ENCODE results near the gene BCO1. TPM values are rescaled to one million over a fixed set of nuclear protein-coding genes. Genes with fewer than 3 reads are reported as not detected.

BCO1 gene
- total RNA-seq, 2 experiments from 2014 or later: not detected

DNA sequence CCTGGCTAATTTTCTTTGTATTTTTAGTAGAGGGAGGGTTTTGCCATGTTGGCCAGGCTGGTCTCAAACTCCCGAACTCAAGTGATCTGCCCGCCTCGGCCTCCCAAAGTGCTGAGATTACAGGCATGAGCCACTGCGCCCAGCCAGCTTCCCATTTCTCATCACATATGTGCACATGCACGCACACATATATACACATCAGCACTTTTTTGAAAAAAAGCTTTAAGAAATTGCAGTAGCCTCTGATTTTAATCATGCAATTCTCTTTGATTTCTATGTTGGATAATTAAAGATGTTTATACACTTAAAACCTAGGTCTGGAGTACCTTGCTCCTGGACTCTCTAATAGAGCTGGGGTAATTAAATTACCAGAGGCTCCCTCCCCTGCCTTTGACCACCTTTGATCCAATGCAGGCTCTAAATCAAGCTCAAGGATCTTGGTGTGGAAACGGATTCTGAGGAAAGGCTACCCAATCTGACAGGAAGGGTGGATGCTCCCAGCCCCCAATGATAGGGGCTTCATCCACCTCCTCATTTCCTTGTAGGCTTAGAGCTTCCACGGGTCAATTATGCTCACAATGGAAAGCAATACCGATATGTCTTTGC lies 46.6 kb downstream of the BCO1 start:
- Mint-ChIP-seq H3K36me3 (ENCODE audit: low read depth) (no peaks in the 10 kb centered on the region), H3K27ac (no peak overlapping the region), H3K9me3 (no peaks in the 10 kb centered on the region), H3K4me1 (ENCODE audit: low read depth) (no peaks in the 10 kb centered on the region), H3K27me3 (peaks cover 2% of the 10 kb centered on the region), H3K4me3 (no peak overlapping the region)
- no peak for DNase-seq
- intact Hi-C loops (cut with micrococcal nuclease): no loop called here
- TF ChIP-seq, protein P1, sequence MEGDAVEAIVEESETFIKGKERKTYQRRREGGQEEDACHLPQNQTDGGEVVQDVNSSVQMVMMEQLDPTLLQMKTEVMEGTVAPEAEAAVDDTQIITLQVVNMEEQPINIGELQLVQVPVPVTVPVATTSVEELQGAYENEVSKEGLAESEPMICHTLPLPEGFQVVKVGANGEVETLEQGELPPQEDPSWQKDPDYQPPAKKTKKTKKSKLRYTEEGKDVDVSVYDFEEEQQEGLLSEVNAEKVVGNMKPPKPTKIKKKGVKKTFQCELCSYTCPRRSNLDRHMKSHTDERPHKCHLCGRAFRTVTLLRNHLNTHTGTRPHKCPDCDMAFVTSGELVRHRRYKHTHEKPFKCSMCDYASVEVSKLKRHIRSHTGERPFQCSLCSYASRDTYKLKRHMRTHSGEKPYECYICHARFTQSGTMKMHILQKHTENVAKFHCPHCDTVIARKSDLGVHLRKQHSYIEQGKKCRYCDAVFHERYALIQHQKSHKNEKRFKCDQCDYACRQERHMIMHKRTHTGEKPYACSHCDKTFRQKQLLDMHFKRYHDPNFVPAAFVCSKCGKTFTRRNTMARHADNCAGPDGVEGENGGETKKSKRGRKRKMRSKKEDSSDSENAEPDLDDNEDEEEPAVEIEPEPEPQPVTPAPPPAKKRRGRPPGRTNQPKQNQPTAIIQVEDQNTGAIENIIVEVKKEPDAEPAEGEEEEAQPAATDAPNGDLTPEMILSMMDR (IDR thresholded peaks at IDR 0.05): no peak
- CTCF ChIA-PET: interaction anchor here (1.5 kb wide), 1 partner anchor 24 kb away, joined by 6 read pairs; no protein-coding TSS in a partner anchor
- POLR2A ChIA-PET: no interaction called here
- ATAC-seq: no peak

DNA sequence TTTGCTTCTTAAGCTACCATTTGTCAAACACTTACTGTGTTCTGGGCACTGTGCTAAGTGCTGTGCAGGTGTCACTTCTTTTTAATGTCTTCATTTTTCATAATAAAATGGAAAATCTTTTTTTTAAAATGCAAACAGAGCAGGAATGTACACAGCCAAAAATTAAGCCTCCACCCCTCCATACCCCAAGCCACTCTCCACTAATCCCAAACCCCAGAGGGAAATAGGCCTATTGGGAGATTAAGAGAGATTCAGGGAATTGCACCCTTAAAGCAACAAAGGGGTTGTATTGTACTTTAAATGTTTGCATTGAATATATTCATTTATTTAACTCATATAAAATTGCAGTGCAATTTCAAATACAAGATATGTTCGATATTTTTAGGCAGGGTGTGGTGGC lies 47.7 kb downstream of the BCO1 start:
- ATAC-seq: no peak
- CTCF ChIA-PET: no interaction called here
- TF ChIP-seq, protein P1 (IDR thresholded peaks at IDR 0.05): no peak

DNA sequence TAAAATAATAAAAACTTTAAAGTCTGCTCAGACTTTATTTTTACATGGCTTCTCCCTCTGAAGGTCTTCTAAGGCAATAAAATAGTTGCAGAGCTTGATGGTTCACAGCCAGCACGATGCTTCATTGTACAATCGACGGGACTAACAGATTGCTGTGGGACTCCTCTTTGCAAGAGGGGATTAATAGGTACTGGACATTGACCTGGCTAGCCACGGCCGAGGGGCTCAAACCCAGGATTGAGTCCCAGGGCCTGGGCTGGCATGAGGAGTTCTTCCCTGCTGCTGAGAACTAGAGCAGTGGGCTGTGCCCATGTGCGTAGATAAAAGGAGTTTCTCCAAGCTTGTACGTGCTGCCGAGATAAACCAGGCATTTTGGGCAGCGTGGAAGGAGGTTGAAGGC lies 52.6 kb downstream of the BCO1 start:
- Mint-ChIP-seq H3K36me3 (ENCODE audit: low read depth) (no peaks in the 10 kb centered on the region), H3K4me1 (ENCODE audit: low read depth) (no peaks in the 10 kb centered on the region), H3K27ac (no peak overlapping the region), H3K9me3 (no peaks in the 10 kb centered on the region), H3K4me3 (no peak overlapping the region), H3K27me3 (peaks cover 20% of the 10 kb centered on the region)
- CTCF ChIA-PET: interaction anchor here (1.0 kb wide), 1 partner anchor 79 kb away, joined by 3 read pairs; no protein-coding TSS in a partner anchor
- DNase-seq: no peak
- ATAC-seq: no peak
- POLR2A ChIA-PET: no interaction called here
- TF ChIP-seq, protein P1 (IDR thresholded peaks at IDR 0.05): no peak
- intact Hi-C loops (cut with micrococcal nuclease): no loop called here

More for the DNA sequence above, 47.7 kb downstream of the BCO1 start:
- H3K27ac Mint-ChIP-seq: no peak overlapping the region
- no peak for DNase-seq
- no peak overlapping the region for H3K4me3 Mint-ChIP-seq
- POLR2A ChIA-PET: no interaction called here
- H3K36me3 Mint-ChIP-seq (ENCODE audit: low read depth): no peaks in the 10 kb centered on the region
- no peaks in the 10 kb centered on the region for H3K9me3 Mint-ChIP-seq
- H3K4me1 Mint-ChIP-seq (ENCODE audit: low read depth): no peaks in the 10 kb centered on the region
- peaks cover 2% of the 10 kb centered on the region for H3K27me3 Mint-ChIP-seq
- intact Hi-C loops (cut with micrococcal nuclease): no loop called here

DNA sequence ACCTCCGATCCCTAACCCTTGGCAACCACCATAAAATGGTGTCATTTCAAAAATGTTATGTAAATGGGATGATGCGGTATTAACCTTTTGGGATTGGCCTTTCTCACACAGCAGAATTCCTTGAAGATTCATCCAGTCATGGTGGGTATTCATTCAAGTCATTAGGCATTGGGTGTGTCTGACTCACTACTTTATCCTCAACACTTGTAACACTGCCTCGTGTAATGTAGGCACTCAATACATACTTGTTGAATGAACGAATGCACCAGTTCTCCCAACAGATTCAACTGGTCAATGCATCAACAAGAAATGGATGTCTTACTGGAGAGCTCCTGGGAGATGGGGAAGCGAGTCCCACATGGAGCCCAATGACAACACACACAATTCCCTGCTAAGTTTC lies 54.4 kb downstream of the BCO1 start:
- no peak for ATAC-seq
- CTCF ChIA-PET: interaction anchor here (0.6 kb wide), 1 partner anchor 273 kb away, joined by 3 read pairs; no protein-coding TSS in a partner anchor
- TF ChIP-seq, protein P1 (IDR thresholded peaks at IDR 0.05): no peak

DNA sequence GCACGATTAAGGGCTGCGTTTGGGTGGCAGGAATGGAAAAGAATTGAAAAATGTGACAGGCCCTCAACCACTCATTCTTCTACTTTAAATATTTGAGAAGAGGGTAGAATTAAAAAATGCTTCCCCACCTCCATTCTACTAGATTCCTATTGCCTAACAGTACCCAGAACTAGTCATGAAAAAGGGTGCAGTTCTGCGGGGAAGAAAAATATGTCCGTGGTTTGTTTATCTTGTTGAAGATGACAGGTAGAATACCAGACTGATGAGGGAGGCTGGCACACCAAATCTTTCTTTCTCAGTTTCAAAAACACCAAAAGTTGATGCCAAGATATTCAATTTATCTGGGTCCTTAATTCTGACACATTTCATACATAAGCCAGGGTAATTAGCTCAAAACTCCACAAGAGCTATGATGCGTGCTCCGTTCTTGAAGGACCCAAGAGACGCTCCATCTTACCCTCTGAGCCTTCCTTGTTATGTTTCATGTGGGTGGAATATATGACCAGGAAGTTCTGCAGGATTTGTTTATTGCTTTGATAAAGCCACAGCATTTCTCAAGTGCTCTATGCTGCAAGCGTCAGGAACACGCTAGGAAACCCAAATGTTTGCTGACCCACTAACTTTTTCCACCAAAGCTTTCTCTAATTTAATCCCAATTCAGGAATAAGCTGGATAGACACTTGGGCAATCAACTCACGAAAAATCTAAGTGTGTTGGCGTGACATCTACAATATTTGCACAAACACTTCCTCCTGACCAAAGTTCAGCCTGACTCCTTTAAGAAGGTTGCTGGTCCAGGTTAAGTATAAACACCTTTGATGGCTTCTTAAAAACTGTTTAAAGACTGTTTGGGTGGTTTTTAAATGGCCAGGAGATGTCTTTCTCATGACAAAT lies 55.7 kb downstream of the BCO1 start:
- DNase-seq: no peak
- no peaks in the 10 kb centered on the region for H3K36me3 Mint-ChIP-seq (ENCODE audit: low read depth)
- H3K27me3 Mint-ChIP-seq: peaks cover 21% of the 10 kb centered on the region
- ChIA-PET POLR2A (no interaction called here), CTCF (interaction anchor here (1.2 kb wide), 1 partner anchor 33 kb away, joined by 3 read pairs; no protein-coding TSS in a partner anchor)
- TF ChIP-seq, protein P1 (IDR thresholded peaks at IDR 0.05): no peak
- no peaks in the 10 kb centered on the region for H3K9me3 Mint-ChIP-seq
- H3K27ac Mint-ChIP-seq: no peak overlapping the region
- no peak for ATAC-seq
- no peak overlapping the region for H3K4me3 Mint-ChIP-seq
- H3K4me1 Mint-ChIP-seq (ENCODE audit: low read depth): no peaks in the 10 kb centered on the region
- intact Hi-C loops (cut with micrococcal nuclease): no loop called here

More for the DNA sequence above, 54.4 kb downstream of the BCO1 start:
- POLR2A ChIA-PET: no interaction called here
- no peak for DNase-seq
- H3K36me3 Mint-ChIP-seq (ENCODE audit: low read depth): no peaks in the 10 kb centered on the region
- intact Hi-C loops (cut with micrococcal nuclease): no loop called here
- H3K4me1 Mint-ChIP-seq (ENCODE audit: low read depth): no peaks in the 10 kb centered on the region
- no peaks in the 10 kb centered on the region for H3K9me3 Mint-ChIP-seq
- H3K27ac Mint-ChIP-seq: no peak overlapping the region
- peaks cover 20% of the 10 kb centered on the region for H3K27me3 Mint-ChIP-seq
- no peak overlapping the region for H3K4me3 Mint-ChIP-seq

All from activated CD8-positive, alpha-beta T cell treated with anti-CD3 and anti-CD28 coated beads for 36 hours (primary cell).